Panc1 (cell line): Measurements from ENCODE around the gene HPGDS. TPM values are rescaled to one million over a fixed set of nuclear protein-coding genes. Genes with fewer than 3 reads are reported as not detected.

Experiments
- ATAC-seq: fragments of 200-7000 bp; cut with Tn5 transposase; 2 replicates; pipeline ENCODE4 v1.9.1; 2020; ENCODE audit warnings: mild to moderate bottlenecking, moderate library complexity
- BruUV-seq: library from RNA; stranded (reverse); fragments of 400-500 nt; replicated peaks from 2 replicates; lab custom pipeline; 2021; lab: Mats Ljungman, UMichigan
- CTCF ChIA-PET: fragments of 300-600 bp; sonication (Branson Sonifier 250); formaldehyde crosslinking; loops from one replicate; lab custom pipeline; 2022; ENCODE audit warnings: antibody characterized with exemption; lab: Charles Lee
- POLR2A ChIA-PET: fragments of 300-600 bp; sonication (Branson Sonifier 250); formaldehyde crosslinking; loops from one replicate; lab custom pipeline; 2022; ENCODE audit warnings: antibody characterized with exemption; lab: Charles Lee
- DNase-seq: peaks from one replicate; pipeline ENCODE4 v3.0.0-alpha.2; 2010; ENCODE audit warnings: low read depth, low spot score
- H3K27ac ChIP-seq: 2 replicates; pipeline ENCODE4 v1.5.1; 2011; ENCODE audit warnings: mild to moderate bottlenecking, low read length, inconsistent platforms
- H3K27me3 ChIP-seq: fragments of 200-500 bp; sonication (Bioruptor generic); 2 replicates; pipeline ENCODE4 v1.6.0; 2014; ENCODE audit warnings: low read length, inconsistent platforms; ENCODE audit not compliant: control insufficient read depth, insufficient read depth
- H3K36me3 ChIP-seq: fragments of 200-500 bp; sonication (Bioruptor generic); 2 replicates; pipeline ENCODE4 v1.5.1; 2014; ENCODE audit warnings: inconsistent platforms, mild to moderate bottlenecking, low read length, moderate library complexity; ENCODE audit not compliant: control insufficient read depth, insufficient read depth
- H3K4me1 ChIP-seq: 2 replicates; pipeline ENCODE4 v1.5.1; 2011; ENCODE audit warnings: inconsistent platforms, mild to moderate bottlenecking, low read length, moderate library complexity; ENCODE audit not compliant: control insufficient read depth, insufficient read depth
- H3K4me3 ChIP-seq, 2 experiments: 2 replicates each; pipeline ENCODE4 v1.5.1; 2011 to 2012; ENCODE audit warnings: low read depth in 2 of 2, low read length in 2 of 2, mild to moderate bottlenecking in 2 of 2, inconsistent platforms in 1 of 2, moderate library complexity in 1 of 2
- H3K9me3 ChIP-seq: fragments of 200-500 bp; sonication (Bioruptor generic); 2 replicates; pipeline ENCODE4 v1.5.1; 2014; ENCODE audit warnings: low read depth, mild to moderate bottlenecking, inconsistent platforms, low read length, moderate library complexity; ENCODE audit not compliant: control insufficient read depth, insufficient read depth
- CTCF ChIP-seq: fragments of 450-650 bp; IDR thresholded peaks from 2 replicates; pipeline ENCODE4 v1.5.1; 2017; ENCODE audit warnings: mild to moderate bottlenecking
- POLR2AphosphoS5 ChIP-seq: IDR thresholded peaks from 2 replicates; pipeline ENCODE4 v1.6.1; 2012; ENCODE audit warnings: mild to moderate bottlenecking, low read depth, low read length, moderate library complexity
- SIN3A ChIP-seq: IDR thresholded peaks from 2 replicates; pipeline ENCODE4 v1.6.1; 2012; ENCODE audit warnings: low read depth, mild to moderate bottlenecking, low read length, moderate library complexity, borderline replicate concordance; ENCODE audit not compliant: insufficient read depth
- TCF7L2 ChIP-seq: IDR thresholded peaks from 2 replicates; pipeline ENCODE4 v1.6.1; 2011; ENCODE audit warnings: mild to moderate bottlenecking, low read depth, low read length, inconsistent platforms
- in situ Hi-C: cut with HindIII; loops from 2 replicates; pipeline ENCODE4 v1.10.0; 2016; ENCODE audit warnings: low sequenced_read_pairs, low pct_unique_long_range_greater_than_20kb
- intact Hi-C: fragments of 100-400 bp; cut with micrococcal nuclease; formaldehyde crosslinking; loops from one replicate; pipeline ENCODE4 v1.10.0; 2022; ENCODE audit not compliant: unreplicated experiment
- total RNA-seq: library from RNA; stranded (reverse); gene quantifications from one replicate; pipeline ENCODE4 v1.2.1, GENCODE V29; 2021; ENCODE audit not compliant: unreplicated experiment
- TF ChIP-seq, protein P1 (sequence below), 2 experiments: IDR thresholded peaks; 2 replicates each; pipeline ENCODE4 v1.6.1; 2011 to 2012; ENCODE audit warnings: low read depth in 2 of 2, control low read depth in 1 of 2, low read length in 1 of 2, mild to moderate bottlenecking in 1 of 2, moderate library complexity in 1 of 2; ENCODE audit not compliant: insufficient read depth in 1 of 2

HPGDS gene
- total RNA-seq, 1 experiment from 2014 or later = not detected

DNA sequence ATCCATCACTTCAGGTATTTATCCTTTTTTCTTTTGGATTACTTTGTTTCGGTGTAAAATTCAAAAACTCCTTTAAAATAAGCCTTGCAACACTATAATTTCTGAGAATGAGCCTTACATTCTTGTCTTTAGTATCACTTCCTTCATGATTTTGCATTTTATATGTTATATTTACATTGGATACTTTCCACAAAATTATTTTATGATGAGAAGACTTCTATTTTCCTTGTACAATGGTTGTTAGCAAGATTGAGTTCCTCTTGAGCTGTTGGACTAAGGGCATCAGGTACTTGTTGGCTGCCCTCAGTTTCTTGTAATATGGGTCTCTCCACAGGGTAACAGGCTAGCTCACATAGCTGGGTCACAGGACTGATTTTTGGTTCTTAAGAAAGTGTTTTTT, 22.7 kb upstream of the HPGDS start:
- Histone ChIP-seq H3K27ac (no peak overlapping the region), H3K9me3 (no peaks in the 10 kb centered on the region), H3K4me1 (no peaks in the 10 kb centered on the region), H3K36me3 (no peaks in the 10 kb centered on the region), H3K27me3 (no peaks in the 10 kb centered on the region; the same call in 1 of the 2 replicates), H3K4me3 (no peak overlapping the region)
- TF ChIP-seq, protein P1, sequence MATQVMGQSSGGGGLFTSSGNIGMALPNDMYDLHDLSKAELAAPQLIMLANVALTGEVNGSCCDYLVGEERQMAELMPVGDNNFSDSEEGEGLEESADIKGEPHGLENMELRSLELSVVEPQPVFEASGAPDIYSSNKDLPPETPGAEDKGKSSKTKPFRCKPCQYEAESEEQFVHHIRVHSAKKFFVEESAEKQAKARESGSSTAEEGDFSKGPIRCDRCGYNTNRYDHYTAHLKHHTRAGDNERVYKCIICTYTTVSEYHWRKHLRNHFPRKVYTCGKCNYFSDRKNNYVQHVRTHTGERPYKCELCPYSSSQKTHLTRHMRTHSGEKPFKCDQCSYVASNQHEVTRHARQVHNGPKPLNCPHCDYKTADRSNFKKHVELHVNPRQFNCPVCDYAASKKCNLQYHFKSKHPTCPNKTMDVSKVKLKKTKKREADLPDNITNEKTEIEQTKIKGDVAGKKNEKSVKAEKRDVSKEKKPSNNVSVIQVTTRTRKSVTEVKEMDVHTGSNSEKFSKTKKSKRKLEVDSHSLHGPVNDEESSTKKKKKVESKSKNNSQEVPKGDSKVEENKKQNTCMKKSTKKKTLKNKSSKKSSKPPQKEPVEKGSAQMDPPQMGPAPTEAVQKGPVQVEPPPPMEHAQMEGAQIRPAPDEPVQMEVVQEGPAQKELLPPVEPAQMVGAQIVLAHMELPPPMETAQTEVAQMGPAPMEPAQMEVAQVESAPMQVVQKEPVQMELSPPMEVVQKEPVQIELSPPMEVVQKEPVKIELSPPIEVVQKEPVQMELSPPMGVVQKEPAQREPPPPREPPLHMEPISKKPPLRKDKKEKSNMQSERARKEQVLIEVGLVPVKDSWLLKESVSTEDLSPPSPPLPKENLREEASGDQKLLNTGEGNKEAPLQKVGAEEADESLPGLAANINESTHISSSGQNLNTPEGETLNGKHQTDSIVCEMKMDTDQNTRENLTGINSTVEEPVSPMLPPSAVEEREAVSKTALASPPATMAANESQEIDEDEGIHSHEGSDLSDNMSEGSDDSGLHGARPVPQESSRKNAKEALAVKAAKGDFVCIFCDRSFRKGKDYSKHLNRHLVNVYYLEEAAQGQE (IDR thresholded peaks at IDR 0.05; ENCODE audit: insufficient read depth in 1 of 2, low read depth in 2 of 2, low read length in 1 of 2) = no peak
- TF ChIP-seq TCF7L2 (no peak), POLR2AphosphoS5 (no peak), SIN3A (no peak), CTCF (no peak)
- no TSS peak for BruUV-seq
- no peak for DNase-seq
- POLR2A ChIA-PET = no interaction called here
- in situ Hi-C loops = no loop called here
- no peak for ATAC-seq
- CTCF ChIA-PET = no interaction called here
- intact Hi-C loops = no loop called here

- POLR2A ChIA-PET = no interaction called here
Observed at GRCh38 chr4:94364527-94364926, 21.9 kb upstream of the HPGDS start.

More at GRCh38 chr4:94364527-94364926, 21.9 kb upstream of the HPGDS start:
- no peak overlapping the region for H3K4me3 ChIP-seq
- no peak overlapping the region for H3K27ac ChIP-seq
- TF ChIP-seq SIN3A (no peak), TCF7L2 (no peak), CTCF (no peak), POLR2AphosphoS5 (no peak)
- TF ChIP-seq, protein P1 (IDR thresholded peaks at IDR 0.05; ENCODE audit: insufficient read depth in 1 of 2, low read depth in 2 of 2, low read length in 1 of 2) = no peak
- ATAC-seq = no peak
- DNase-seq = no peak
- CTCF ChIA-PET = no interaction called here
- no peaks in the 10 kb centered on the region for H3K4me1 ChIP-seq
- no peaks in the 10 kb centered on the region; the same call in 1 of the 2 replicates for H3K27me3 ChIP-seq
- no TSS peak for BruUV-seq
- in situ Hi-C loops = no loop called here
- no peaks in the 10 kb centered on the region for H3K9me3 ChIP-seq
- H3K36me3 ChIP-seq = no peaks in the 10 kb centered on the region
- intact Hi-C loops = no loop called here
